ENCODE measurements around the gene COL8A1. TPM values are rescaled to one million over a fixed set of nuclear protein-coding genes. Genes with fewer than 3 reads are reported as not detected.

COL8A1 gene
- total RNA-seq, 4 donors from 2014 or later: 31.5 to 139 (median 71.4) TPM

DNA sequence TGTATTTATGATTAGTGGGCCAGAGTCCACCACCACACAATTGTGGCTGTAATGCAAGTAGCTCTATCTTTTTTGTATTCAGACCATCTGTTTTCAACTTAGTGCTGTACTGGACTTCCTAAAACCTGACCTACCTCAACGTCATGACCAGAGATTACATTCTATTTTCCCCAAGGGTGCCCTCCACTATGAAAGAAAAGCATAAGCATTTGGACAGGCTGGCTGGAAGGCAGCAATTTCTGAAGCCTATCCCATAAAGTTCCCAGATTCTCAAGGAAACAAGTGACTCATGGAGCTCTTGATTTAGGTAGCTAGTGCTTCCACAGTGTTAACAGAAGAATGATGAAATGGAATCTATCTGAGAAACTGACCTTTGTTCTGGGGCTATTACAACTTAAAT lies 75.8 kb downstream of the COL8A1 start:
- no peaks in the 10 kb centered on the region for H3K36me3 ChIP-seq
- no peak overlapping the region for H3K27ac ChIP-seq (replicated peaks in 1 of 4)
- no peaks in the 10 kb centered on the region for H3K27me3 ChIP-seq
- no peaks in the 10 kb centered on the region for H3K9me3 ChIP-seq
- TF ChIP-seq POLR2A (IDR thresholded peaks at IDR 0.05; ENCODE audit: low read depth) (no peak), POLR2AphosphoS5 (IDR thresholded peaks at IDR 0.05) (no peak), EP300 (IDR thresholded peaks at IDR 0.05) (no peak)
- TF ChIP-seq, protein P1, sequence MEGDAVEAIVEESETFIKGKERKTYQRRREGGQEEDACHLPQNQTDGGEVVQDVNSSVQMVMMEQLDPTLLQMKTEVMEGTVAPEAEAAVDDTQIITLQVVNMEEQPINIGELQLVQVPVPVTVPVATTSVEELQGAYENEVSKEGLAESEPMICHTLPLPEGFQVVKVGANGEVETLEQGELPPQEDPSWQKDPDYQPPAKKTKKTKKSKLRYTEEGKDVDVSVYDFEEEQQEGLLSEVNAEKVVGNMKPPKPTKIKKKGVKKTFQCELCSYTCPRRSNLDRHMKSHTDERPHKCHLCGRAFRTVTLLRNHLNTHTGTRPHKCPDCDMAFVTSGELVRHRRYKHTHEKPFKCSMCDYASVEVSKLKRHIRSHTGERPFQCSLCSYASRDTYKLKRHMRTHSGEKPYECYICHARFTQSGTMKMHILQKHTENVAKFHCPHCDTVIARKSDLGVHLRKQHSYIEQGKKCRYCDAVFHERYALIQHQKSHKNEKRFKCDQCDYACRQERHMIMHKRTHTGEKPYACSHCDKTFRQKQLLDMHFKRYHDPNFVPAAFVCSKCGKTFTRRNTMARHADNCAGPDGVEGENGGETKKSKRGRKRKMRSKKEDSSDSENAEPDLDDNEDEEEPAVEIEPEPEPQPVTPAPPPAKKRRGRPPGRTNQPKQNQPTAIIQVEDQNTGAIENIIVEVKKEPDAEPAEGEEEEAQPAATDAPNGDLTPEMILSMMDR (IDR thresholded peaks at IDR 0.05): no peak
- no peak overlapping the region for H3K4me3 ChIP-seq
- intact Hi-C loops (cut with DNase I): no loop called here
- 75% methylated on average over 1 of the region's 1 CpG for WGBS
- no peak for DNase-seq (ENCODE audit: extremely low spot score)
- H3K4me1 ChIP-seq: no peaks in the 10 kb centered on the region

DNA sequence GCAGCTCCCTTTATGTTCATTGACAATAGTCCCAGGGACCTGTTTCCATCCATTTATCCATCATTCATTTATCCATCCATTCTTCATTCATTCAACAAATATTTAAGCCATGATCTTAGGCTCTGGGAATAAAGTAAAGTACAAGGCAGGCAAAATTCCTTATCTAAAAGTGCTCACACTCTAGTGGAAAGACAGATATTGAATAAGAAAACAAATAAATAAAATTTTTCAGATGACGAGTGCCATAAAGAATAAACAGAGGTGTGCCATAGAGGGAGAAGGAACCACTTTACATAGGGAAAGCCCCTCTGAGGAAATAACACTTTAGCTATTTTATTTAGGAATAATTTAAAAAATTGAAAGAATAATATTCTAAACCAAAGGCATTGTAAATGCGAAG lies 76.2 kb downstream of the COL8A1 start:
- Histone ChIP-seq H3K9me3 (no peaks in the 10 kb centered on the region), H3K4me1 (no peaks in the 10 kb centered on the region), H3K4me3 (no peak overlapping the region), H3K36me3 (no peaks in the 10 kb centered on the region), H3K27ac (replicated peaks in 1 of 4) (no peak overlapping the region), H3K27me3 (no peaks in the 10 kb centered on the region)
- TF ChIP-seq POLR2AphosphoS5 (IDR thresholded peaks at IDR 0.05): no peak
- no peak for TF ChIP-seq POLR2A (IDR thresholded peaks at IDR 0.05; ENCODE audit: low read depth)
- TF ChIP-seq EP300 (IDR thresholded peaks at IDR 0.05): no peak
- TF ChIP-seq, protein P1 (IDR thresholded peaks at IDR 0.05): no peak
- WGBS: 92% methylated on average over 2 of the region's 2 CpGs
- intact Hi-C loops (cut with DNase I): no loop called here
- DNase-seq (ENCODE audit: extremely low spot score): no peak

DNA sequence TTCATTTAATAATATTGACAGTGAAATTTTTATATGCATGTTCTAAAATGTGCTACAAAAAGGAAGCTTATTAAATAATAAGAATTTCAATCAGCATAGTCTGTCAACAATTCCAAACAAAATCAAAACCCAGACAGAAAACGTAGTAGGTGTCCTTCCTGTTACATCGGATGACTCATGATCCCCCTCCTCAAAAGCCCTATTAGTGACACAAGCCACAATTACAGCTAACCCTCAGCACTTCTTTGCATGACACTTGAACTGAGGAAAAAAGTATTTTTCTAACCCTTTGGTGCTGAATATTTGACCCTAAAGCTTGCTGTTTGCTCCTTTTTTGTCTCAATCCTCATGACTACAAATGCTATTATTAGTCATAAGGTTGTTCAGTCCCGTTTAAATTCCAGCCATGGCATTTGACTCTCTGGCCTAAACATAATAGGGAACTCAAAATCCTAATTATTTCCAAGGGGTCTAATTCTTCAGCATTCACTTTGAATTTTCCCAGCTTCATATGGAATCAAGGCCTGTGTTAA lies 78.1 kb downstream of the COL8A1 start:
- intact Hi-C loops (cut with DNase I): no loop called here
- Histone ChIP-seq H3K4me3 (no peak overlapping the region), H3K27ac (replicated peaks in 1 of 4) (no peak overlapping the region), H3K27me3 (no peaks in the 10 kb centered on the region), H3K4me1 (peaks cover 1 to 10% (median 8%) of the 10 kb centered on the region in 4 donors), H3K9me3 (no peaks in the 10 kb centered on the region), H3K36me3 (no peaks in the 10 kb centered on the region)
- TF ChIP-seq, protein P1 (IDR thresholded peaks at IDR 0.05): no peak
- TF ChIP-seq EP300 (IDR thresholded peaks at IDR 0.05) (no peak), POLR2AphosphoS5 (IDR thresholded peaks at IDR 0.05) (no peak), POLR2A (IDR thresholded peaks at IDR 0.05; ENCODE audit: low read depth) (no peak)
- 59% methylated on average over 3 of the region's 3 CpGs for WGBS
- DNase-seq (ENCODE audit: extremely low spot score): no peak

DNA sequence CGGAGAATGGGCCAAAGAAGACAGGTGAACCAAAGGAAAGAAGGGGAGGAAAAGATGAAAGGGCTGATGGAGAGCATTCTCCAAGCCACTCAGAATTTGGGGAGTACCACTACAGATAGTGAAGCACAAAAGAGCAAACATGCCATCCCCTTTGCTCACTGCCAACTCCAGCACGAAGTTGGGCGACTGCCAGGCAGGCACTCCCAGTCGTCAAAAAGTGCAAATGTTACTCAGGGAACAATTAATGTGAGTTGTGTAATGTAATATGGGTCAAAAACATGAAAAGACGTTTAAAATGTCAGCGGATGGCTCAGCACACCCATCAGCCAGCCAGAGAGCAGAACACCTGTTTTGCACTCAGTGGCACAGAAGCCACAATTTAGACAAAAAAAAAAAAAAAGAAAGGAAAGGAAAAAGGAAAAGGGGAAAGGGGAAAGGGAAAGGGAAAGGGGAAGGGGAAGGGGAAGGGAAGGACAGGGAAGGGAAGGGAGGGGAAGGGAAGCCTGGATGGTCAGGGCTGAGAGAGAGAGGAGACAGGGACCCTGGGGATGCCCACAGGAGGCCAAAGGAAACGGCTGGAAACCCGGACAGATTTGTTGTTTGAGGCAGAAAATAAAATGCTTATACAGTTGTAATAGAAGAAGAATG lies 82.7 kb downstream of the COL8A1 start:
- no peak for DNase-seq (ENCODE audit: extremely low spot score)
- intact Hi-C loops (cut with DNase I): no loop called here
- TF ChIP-seq POLR2A (IDR thresholded peaks at IDR 0.05; ENCODE audit: low read depth): no peak
- TF ChIP-seq, protein P1 (IDR thresholded peaks at IDR 0.05): no peak
- no peak for TF ChIP-seq EP300 (IDR thresholded peaks at IDR 0.05)
- no peak for TF ChIP-seq POLR2AphosphoS5 (IDR thresholded peaks at IDR 0.05)

More for the DNA sequence above, 82.7 kb downstream of the COL8A1 start:
- H3K4me3 ChIP-seq: no peak overlapping the region
- H3K4me1 ChIP-seq: peaks cover 4 to 17% (median 15%) of the 10 kb centered on the region in 4 donors
- 40% methylated on average over 8 of the region's 8 CpGs for WGBS
- H3K36me3 ChIP-seq: no peaks in the 10 kb centered on the region
- H3K27me3 ChIP-seq: no peaks in the 10 kb centered on the region
- H3K27ac ChIP-seq (replicated peaks in 1 of 4): no peak overlapping the region
- H3K9me3 ChIP-seq: no peaks in the 10 kb centered on the region

Data from esophagus muscularis mucosa (tissue), 4 donors.